ENCODE results near the gene SGSM1. TPM values are rescaled to one million over a fixed set of nuclear protein-coding genes. Genes with fewer than 3 reads are reported as not detected.

SGSM1 gene
- total and polyA plus RNA-seq, 10 of the 15 experiments (the other 5 are each of a cell fraction or from before 2014, with no cell fraction given), result not detected

- no peak for TF ChIP-seq EED (IDR thresholded peaks at IDR 0.05; ENCODE audit: low read depth)
Observed at GRCh38 chr22:24830205-24830979, 24.4 kb downstream of the SGSM1 start (continued).

- no peak overlapping the region for H3K27ac ChIP-seq (ENCODE audit: control insufficient read depth, insufficient read depth)
Observed at GRCh38 chr22:24831687-24832086, 25.7 kb downstream of the SGSM1 start.

More at GRCh38 chr22:24831687-24832086, 25.7 kb downstream of the SGSM1 start:
- WGBS (ENCODE audit: insufficient coverage, insufficient replicate concordance, low lambda C conversion rate, missing lambda C conversion rate), result 16% methylated on average over 10 of the region's 10 CpGs
- SMC1A ChIA-PET (ENCODE audit: uncharacterized antibody, unreplicated experiment), result no interaction called here
- H4K20me1 ChIP-seq (ENCODE audit: control insufficient read depth, insufficient read depth), result no peaks in the 10 kb centered on the region
- H3K9ac ChIP-seq (ENCODE audit: control insufficient read depth, insufficient read depth, low read length), result no peak overlapping the region
- in situ Hi-C loops (cut with MboI) (loop anchor here (10.0 kb wide), 1 partner anchor 167 kb away; no protein-coding TSS in a partner anchor), intact Hi-C loops (cut with micrococcal nuclease; ENCODE audit: unreplicated experiment) (no loop called here)
- no peaks in the 10 kb centered on the region for H3K79me2 ChIP-seq (ENCODE audit: control insufficient read depth, insufficient read depth, low read length)
- no peaks in the 10 kb centered on the region for H3K9me3 ChIP-seq (replicated peaks; ENCODE audit: control insufficient read depth, insufficient read depth, low read length)
- POLR2A ChIA-PET, result no interaction called here
- BruUV-seq (replicated peaks), result no TSS peak
- RAD21 ChIA-PET (ENCODE audit: unreplicated experiment), result no interaction called here
- no peak for TF ChIP-seq BCL3 (IDR thresholded peaks at IDR 0.05; ENCODE audit: borderline replicate concordance, insufficient read depth, low read depth, low read length, poor library complexity, severe bottlenecking)
- peak; percentile 28; the same call in 1 of the 2 replicates for TF ChIP-seq SPI1 (IDR thresholded peaks at IDR 0.05; ENCODE audit: borderline replicate concordance, insufficient read depth, low read depth, low read length)
- no peak for TF ChIP-seq ZNF687 (IDR thresholded peaks at IDR 0.05)
- TF ChIP-seq NFYA (IDR thresholded peaks at IDR 0.05; ENCODE audit: borderline replicate concordance, low read depth, low read length), result no peak
- TF ChIP-seq EZH2 (IDR thresholded peaks at IDR 0.05; ENCODE audit: borderline replicate concordance, control insufficient read depth, low read depth, low read length), result no peak
- no peaks in the 10 kb centered on the region for H3K36me3 ChIP-seq (ENCODE audit: control insufficient read depth in 2 of 2, insufficient read depth in 2 of 2, low read length in 1 of 2)
- no peak overlapping the region for H2AFZ ChIP-seq (ENCODE audit: control insufficient read depth, low read depth, low read length)
- H3K27me3 ChIP-seq (replicated peaks in 1 of 2; ENCODE audit: control insufficient read depth in 2 of 2, insufficient read depth in 2 of 2, low read length in 1 of 2), result peaks cover 0 to 3% of the 10 kb centered on the region in 2 experiments; a peak in 3 of 4 replicates
- FAIRE-seq (no peak), DNase-seq (ENCODE audit: low read depth, low spot score) (no peak), ATAC-seq (no peak)
- no peak overlapping the region for H3K4me3 ChIP-seq
- CTCF ChIA-PET, result no interaction called here
- no peak overlapping the region for H3K4me2 ChIP-seq (ENCODE audit: control insufficient read depth, insufficient read depth)
- H3K4me1 ChIP-seq (ENCODE audit: control insufficient read depth, insufficient read depth, low read length), result no peaks in the 10 kb centered on the region

All from GM12878 (cell line).